SU-DHL-6 (cell line): Measurements from ENCODE around the gene MAP4K1.

Experiments
- H2AFZ ChIP-seq: fragments of 200-600 bp; sonication (generic); 2 replicates; pipeline ENCODE4 v1.6.1; 2014; ENCODE audit warnings: low read depth, mild to moderate bottlenecking, moderate library complexity, mixed read lengths, antibody characterized with exemption, low read length; ENCODE audit not compliant: severe bottlenecking
- H3F3A ChIP-seq: fragments of 200-600 bp; shearing (Covaris generic); 2 replicates; pipeline ENCODE4 v1.6.0; 2016; ENCODE audit warnings: antibody characterized with exemption, mild to moderate bottlenecking; ENCODE audit not compliant: insufficient read depth
- H3K27ac ChIP-seq: fragments of 200-600 bp; sonication (generic); 2 replicates; pipeline ENCODE4 v1.5.1; 2016; ENCODE audit warnings: low read depth, mild to moderate bottlenecking, low read length, moderate library complexity, mixed read lengths
- H3K27me3 ChIP-seq: fragments of 200-600 bp; sonication (generic), shearing (Covaris generic); 2 replicates; pipeline ENCODE4 v1.6.0; 2014; ENCODE audit warnings: mild to moderate bottlenecking, low read length
- H3K36me3 ChIP-seq: fragments of 200-600 bp; sonication (generic); 2 replicates; pipeline ENCODE4 v1.6.1; 2014; ENCODE audit warnings: mild to moderate bottlenecking, low read length, mixed read lengths
- H3K4me2 ChIP-seq: fragments of 300-600, 200-600 bp; shearing (Covaris generic), sonication (generic); 2 replicates; pipeline ENCODE4 v1.6.0; 2014; ENCODE audit warnings: low read length, low read depth, mild to moderate bottlenecking; ENCODE audit not compliant: poor library complexity, severe bottlenecking
- H3K4me3 ChIP-seq: fragments of 200-600 bp; sonication (generic); 2 replicates; pipeline ENCODE4 v1.5.1; 2014; ENCODE audit warnings: antibody characterized with exemption, low read length, mild to moderate bottlenecking, mixed read lengths; ENCODE audit not compliant: insufficient read depth, poor library complexity, severe bottlenecking
- H3K79me2 ChIP-seq: fragments of 200-600 bp; sonication (generic); 2 replicates; pipeline ENCODE4 v1.6.1; 2014; ENCODE audit warnings: mild to moderate bottlenecking, low read length, moderate library complexity; ENCODE audit not compliant: insufficient read depth
- H3K9ac ChIP-seq: fragments of 200-600 bp; sonication (generic); 2 replicates; pipeline ENCODE4 v1.7.0; 2014; ENCODE audit warnings: mild to moderate bottlenecking, low read length
- H3K9me2 ChIP-seq: fragments of 200-600 bp; sonication (generic); replicated peaks from 2 replicates; pipeline ENCODE4 v1.6.1; 2014; ENCODE audit warnings: low read length; ENCODE audit not compliant: insufficient read depth
- H3K9me3 ChIP-seq: fragments of 200-600 bp; sonication (generic); 2 replicates; pipeline ENCODE4 v1.6.1; 2014; ENCODE audit warnings: low read length, mixed read lengths; ENCODE audit not compliant: insufficient read depth
- H4K20me1 ChIP-seq: fragments of 200-600 bp; sonication (generic); 2 replicates; pipeline ENCODE4 v1.6.1; 2014; ENCODE audit warnings: low read depth, mild to moderate bottlenecking, antibody characterized with exemption, low read length, moderate library complexity, mixed read lengths
- CTCF ChIP-seq: fragments of 200-600 bp; sonication (generic); IDR thresholded peaks from one replicate; pipeline ENCODE4 v1.5.1; 2017; ENCODE audit warnings: antibody characterized with exemption, mild to moderate bottlenecking, low read length, moderate library complexity; ENCODE audit not compliant: insufficient read depth, poor library complexity, severe bottlenecking
- EZH2phosphoT487 ChIP-seq: fragments of 200-600 bp; sonication (generic), shearing (Covaris generic); conservative IDR thresholded peaks from 2 replicates; pipeline ENCODE4 v1.6.1; 2018; ENCODE audit warnings: mild to moderate bottlenecking, antibody characterized with exemption, low read length, moderate library complexity, mixed read lengths

MAP4K1 gene

GRCh38 chr19:38564981-38565690 lies 52.6 kb downstream of the MAP4K1 start:
- Histone ChIP-seq H2AFZ (no peak overlapping the region), H3K36me3 (no peaks in the 10 kb centered on the region), H3K27ac (no peak overlapping the region), H4K20me1 (no peaks in the 10 kb centered on the region), H3K79me2 (no peaks in the 10 kb centered on the region), H3K27me3 (no peaks in the 10 kb centered on the region), H3K4me2 (no peak overlapping the region), H3K9me2 (no peaks in the 10 kb centered on the region), H3K9ac (no peak overlapping the region), H3F3A (0 out of 2 replicates have a peak, but pooled peaks cover 1% of the 10 kb centered on the region), H3K4me3 (no peak overlapping the region), H3K9me3 (no peaks in the 10 kb centered on the region)
- TF ChIP-seq CTCF (no peak), EZH2phosphoT487 (no peak)

- Histone ChIP-seq H4K20me1 (no peaks in the 10 kb centered on the region), H3K4me2 (no peak overlapping the region), H3K27ac (no peak overlapping the region), H3K36me3 (no peaks in the 10 kb centered on the region), H3F3A (0 out of 2 replicates have a peak, but pooled peaks cover 7% of the 10 kb centered on the region), H3K9me2 (no peaks in the 10 kb centered on the region), H3K27me3 (no peaks in the 10 kb centered on the region), H2AFZ (no peak overlapping the region), H3K9me3 (no peaks in the 10 kb centered on the region), H3K9ac (no peak overlapping the region), H3K79me2 (no peaks in the 10 kb centered on the region), H3K4me3 (no peak overlapping the region)
- no peak for TF ChIP-seq EZH2phosphoT487
- TF ChIP-seq CTCF, result no peak
These were observed 54.3 kb downstream of the MAP4K1 start for GRCh38 chr19:38563475-38563874.

GRCh38 chr19:38562096-38562495 lies 55.7 kb downstream of the MAP4K1 start:
- Histone ChIP-seq H3K9me3 (no peaks in the 10 kb centered on the region), H3K9me2 (no peaks in the 10 kb centered on the region), H4K20me1 (no peaks in the 10 kb centered on the region), H3K27ac (no peak overlapping the region), H3K4me3 (no peak overlapping the region), H2AFZ (no peak overlapping the region), H3K9ac (no peak overlapping the region), H3K4me2 (no peak overlapping the region), H3K36me3 (no peaks in the 10 kb centered on the region), H3K79me2 (no peaks in the 10 kb centered on the region), H3F3A (0 out of 2 replicates have a peak, but pooled peaks cover 7% of the 10 kb centered on the region), H3K27me3 (no peaks in the 10 kb centered on the region)
- TF ChIP-seq EZH2phosphoT487 (no peak), CTCF (no peak)
